ENCODE data around the gene FHAD1. TPM values are rescaled to one million over a fixed set of nuclear protein-coding genes. Genes with fewer than 3 reads are reported as not detected.

Gene FHAD1
- total and polyA plus RNA-seq, 2 donors (not counting 3 experiments of a cell fraction or from before 2014, with no cell fraction given): 0.04 to 0.69 TPM

GRCh38 chr1:15315815-15316214, 68.8 kb downstream of the FHAD1 start:
- FAIRE-seq: no peak
- POLR2A ChIA-PET: no interaction called here

More at GRCh38 chr1:15315815-15316214, 68.8 kb downstream of the FHAD1 start:
- dilution Hi-C loops (cut with MboI; ENCODE audit: extremely low pct_ligation_motif_present, low sequenced_read_pairs): no loop called here
- no peaks in the 10 kb centered on the region for H3K27me3 ChIP-seq (ENCODE audit: control insufficient read depth in 2 of 2, insufficient read depth in 2 of 2, low read length in 2 of 2)
- intact Hi-C loops (cut with micrococcal nuclease): no loop called here
- CTCF ChIA-PET: interaction anchor here (1.6 to 1.7 kb wide), 2 partner anchors 8 to 116 kb away, joined by 6 to 7 read pairs; no protein-coding TSS in a partner anchor
- H3K4me3 ChIP-seq (replicated peaks in 1 of 3; ENCODE audit: insufficient read depth in 1 of 3, low read depth in 1 of 3, low read length in 3 of 3): no peak overlapping the region
- H3K9me3 ChIP-seq (replicated peaks; ENCODE audit: control insufficient read depth, insufficient read depth, low read length): no peaks in the 10 kb centered on the region
- H3K4me2 ChIP-seq (ENCODE audit: insufficient read depth, low read length): no peak overlapping the region
- H4K20me1 ChIP-seq (replicated peaks; ENCODE audit: control insufficient read depth, extremely low read depth, insufficient read depth, low read length): no peaks in the 10 kb centered on the region
- DNase-seq (ENCODE audit: low read depth, low spot score): no peak
- no peak overlapping the region for H3K9ac ChIP-seq (replicated peaks; ENCODE audit: extremely low read depth, insufficient read depth, low read length)
- H3K27ac ChIP-seq (ENCODE audit: insufficient read depth, low read depth, low read length): no peak overlapping the region
- no peaks in the 10 kb centered on the region for H3K79me2 ChIP-seq (ENCODE audit: control insufficient read depth, insufficient read depth, low read length)
- no peaks in the 10 kb centered on the region for H3K4me1 ChIP-seq (ENCODE audit: control insufficient read depth, extremely low read depth, insufficient read depth, low read length)
- no TSS peak for BruUV-seq (replicated peaks)
- H3K9me1 ChIP-seq (replicated peaks; ENCODE audit: control insufficient read depth, extremely low read depth, insufficient read depth, low read length): no peaks in the 10 kb centered on the region
- H3K36me3 ChIP-seq (ENCODE audit: control insufficient read depth in 2 of 2, extremely low read depth in 1 of 2, insufficient read depth in 2 of 2, low read length in 2 of 2): no peaks in the 10 kb centered on the region
- no peak for TF ChIP-seq POLR2AphosphoS5 (IDR thresholded peaks at IDR 0.05; ENCODE audit: insufficient read depth, low read depth, low read length)
- no peak for TF ChIP-seq CTCF (IDR thresholded peaks at IDR 0.05; ENCODE audit: extremely low read depth in 1 of 2, insufficient read depth in 1 of 2, low read depth in 1 of 2, low read length in 2 of 2)
- no peak for TF ChIP-seq EZH2 (IDR thresholded peaks at IDR 0.05; ENCODE audit: borderline replicate concordance, low read depth, low read length, severe bottlenecking)
- no peak for TF ChIP-seq POLR2A (IDR thresholded peaks at IDR 0.05; ENCODE audit: low read depth, low read length)
- no peak for TF ChIP-seq JUN (IDR thresholded peaks at IDR 0.05; ENCODE audit: borderline replicate concordance, insufficient read depth, insufficient read length, low read depth)
- no peak for TF ChIP-seq MYC (IDR thresholded peaks at IDR 0.05; ENCODE audit: low read depth, low read length)
- no peak for TF ChIP-seq GATA2 (IDR thresholded peaks at IDR 0.05; ENCODE audit: insufficient read depth, insufficient read length, low read depth, low read length)
- TF ChIP-seq MAX (IDR thresholded peaks at IDR 0.05; ENCODE audit: insufficient read depth, insufficient read length): no peak
- H2AFZ ChIP-seq (ENCODE audit: low read depth, low read length): no peak overlapping the region

Data from endothelial cell of umbilical vein (primary cell).